Left colon (tissue), 2 donors: ENCODE measurements around the gene GNB1L. TPM values are rescaled to one million over a fixed set of nuclear protein-coding genes. Genes with fewer than 3 reads are reported as not detected.
A peak's percentile ranks its signal among the peaks of the same experiment; 100 is the strongest.
"Not testable (repeated sequence)": the region's sequence is repeated elsewhere in the genome, so short reads cannot be mapped to it uniquely, and the experiment has no call there.

Source experiments
- ATAC-seq: fragments of 200-7000 bp; cut with Tn5 transposase; one replicate; pipeline ENCODE4 v1.9.1; 2020; ENCODE audit warnings: mild to moderate bottlenecking, moderate library complexity
- DNase-seq, 2 donors: peaks; one replicate each; pipeline ENCODE4 v3.0.0-alpha.2; 2020
- intact Hi-C, 2 donors: fragments of 100-400 bp; cut with DNase I in 1 of 2; cut with micrococcal nuclease in 1 of 2; formaldehyde crosslinking; loops; one replicate each; pipeline versions ENCODE4 v1.11.2 to v1.14.0; 2022; cut with DNase I, micrococcal nuclease
- total RNA-seq, 2 donors: library from RNA; stranded (reverse); fragmentation: NEBNext Ultra II Directional; extraction: Animal tissue kit (Norgen Biotek cat#: 25700); gene quantifications; one replicate each; pipeline ENCODE4 v1.2.1, GENCODE V29; 2021
- donor health status: DM: no; HTN: no; CAD: no.
- donor health status: DM: yes; HTN: yes; CAD: no.

The GNB1L gene
- total RNA-seq, 2 donors from 2014 or later, result 3.3 to 4.6 TPM

GRCh38 chr22:19891317-19892256, 36.9 kb upstream of the GNB1L start:
- DNase-seq (no peak), ATAC-seq (peak; percentile 42)
- intact Hi-C loops, result no loop called here

GRCh38 chr22:19890502-19891316, 36.0 kb upstream of the GNB1L start:
- ATAC-seq, result no peak
- DNase-seq, result no peak
- intact Hi-C loops, result no loop called here

- intact Hi-C loops, result no loop called here
- ATAC-seq, result no peak
- no peak for DNase-seq
Measured at GRCh38 chr22:19889951-19890350, 35.3 kb upstream of the GNB1L start.

- intact Hi-C loops, result no loop called here
- ATAC-seq (no peak), DNase-seq (peak in 1 of 2 donors; percentile 8)
Measured at GRCh38 chr22:19888131-19888746, 33.6 kb upstream of the GNB1L start.

- ATAC-seq (no peak), DNase-seq (peak in 1 of 2 donors; percentile 19)
- intact Hi-C loops, result no loop called here
Measured at GRCh38 chr22:19887256-19887985, 32.7 kb upstream of the GNB1L start.

- ATAC-seq (no peak), DNase-seq (peak in 1 of 2 donors; percentile 24)
- intact Hi-C loops, result no loop called here
Measured at GRCh38 chr22:19886605-19887255, 32.1 kb upstream of the GNB1L start.

- ATAC-seq (no peak), DNase-seq (peak in 1 of 2 donors; percentile 18)
- intact Hi-C loops, result no loop called here
Measured at GRCh38 chr22:19885841-19886592, 31.3 kb upstream of the GNB1L start.

- intact Hi-C loops, result no loop called here
- ATAC-seq (no peak), DNase-seq (peak in 1 of 2 donors; percentile 21)
Measured at GRCh38 chr22:19884954-19885751, 30.5 kb upstream of the GNB1L start.

GRCh38 chr22:19884161-19884953, 29.7 kb upstream of the GNB1L start:
- ATAC-seq, result no peak
- peak in 1 of 2 donors; percentile 14 for DNase-seq
- intact Hi-C loops, result no loop called here

GRCh38 chr22:19883446-19883845, 28.8 kb upstream of the GNB1L start:
- DNase-seq, result peak in 1 of 2 donors; percentile 10
- intact Hi-C loops, ATAC-seq: not testable (repeated sequence)

- DNase-seq (peak in 1 of 2 donors; percentile 16), ATAC-seq (no peak)
- intact Hi-C loops, result no loop called here
Measured at GRCh38 chr22:19882446-19883381, 28.0 kb upstream of the GNB1L start.

GRCh38 chr22:19880786-19881569, 26.3 kb upstream of the GNB1L start:
- intact Hi-C loops, result no loop called here
- ATAC-seq, result no peak
- peak in 1 of 2 donors; percentile 24 for DNase-seq

GRCh38 chr22:19879992-19880785, 25.5 kb upstream of the GNB1L start:
- no peak for ATAC-seq
- peak in 1 of 2 donors; percentile 18 for DNase-seq
- intact Hi-C loops, result no loop called here
